ENCODE results near the gene RWDD4. TPM values are rescaled to one million over a fixed set of nuclear protein-coding genes. Genes with fewer than 3 reads are reported as not detected.

RWDD4 gene
- total and polyA plus RNA-seq, 9 of the 15 experiments (the other 6 are each of a cell fraction or from before 2014, with no cell fraction given) = 8.4 to 32.5 (median 24.2) TPM

GRCh38 chr4:183698909-183699308, 39.9 kb upstream of the RWDD4 start (continued):
- no peak for TF ChIP-seq HDAC3 (IDR thresholded peaks at IDR 0.05; ENCODE audit: borderline replicate concordance, partially characterized antibody)
- TF ChIP-seq NR0B1 (IDR thresholded peaks at IDR 0.05; ENCODE audit: partially characterized antibody) = no peak
- TF ChIP-seq ARID3B (CRISPR knock-in tag; IDR thresholded peaks at IDR 0.05; ENCODE audit: borderline replicate concordance) = no peak
- TF ChIP-seq U2AF2 (optimal IDR thresholded peaks at IDR 0.05; ENCODE audit: low read depth, low read length) = no peak
- TF ChIP-seq ZNF75A (CRISPR knock-in tag; IDR thresholded peaks at IDR 0.05) = no peak
- TF ChIP-seq NELFE (IDR thresholded peaks at IDR 0.05; ENCODE audit: insufficient read depth, insufficient read length) = no peak
- TF ChIP-seq SAFB2 (IDR thresholded peaks at IDR 0.05; ENCODE audit: borderline replicate concordance, low read depth, low read length, severe bottlenecking) = no peak
- no peak for TF ChIP-seq FOXJ2 (tag; IDR thresholded peaks at IDR 0.05)

GRCh38 chr4:183691897-183692296, 32.9 kb upstream of the RWDD4 start:
- DNase-seq (ENCODE audit: extremely low read depth in 1 of 4, low spot score in 3 of 4) (no peak), ATAC-seq (no peak), FAIRE-seq (no peak)
- TF ChIP-seq RBM25 (IDR thresholded peaks at IDR 0.05; ENCODE audit: low read depth, low read length, severe bottlenecking) = peak; percentile 81
- no peak for TF ChIP-seq POLR2AphosphoS5 (IDR thresholded peaks at IDR 0.05; ENCODE audit: control insufficient read depth, insufficient read depth, low read depth, low read length)
- no peak for TF ChIP-seq CHD4 (IDR thresholded peaks at IDR 0.05; ENCODE audit: insufficient read depth, insufficient replicate concordance, low read depth, low read length, poor library complexity, severe bottlenecking)
- no peak for TF ChIP-seq ZNF695 (CRISPR knock-in tag; IDR thresholded peaks at IDR 0.05)
- Histone ChIP-seq H3K4me1 (replicated peaks in 1 of 2; ENCODE audit: control insufficient read depth in 2 of 2, insufficient read depth in 2 of 2, low read length in 2 of 2) (no peaks in the 10 kb centered on the region), H3K4me2 (ENCODE audit: insufficient read depth, low read length) (no peak overlapping the region), H3K27me3 (ENCODE audit: control insufficient read depth in 2 of 2, insufficient read depth in 2 of 2, low read length in 2 of 2) (no peaks in the 10 kb centered on the region), H2AFZ (ENCODE audit: low read depth, low read length) (no peak overlapping the region), H3K36me3 (ENCODE audit: control insufficient read depth, insufficient read depth, low read length) (peaks cover 67% of the 10 kb centered on the region), H4K20me1 (replicated peaks; ENCODE audit: control insufficient read depth, insufficient read depth, low read length) (no peaks in the 10 kb centered on the region), H3K9me1 (ENCODE audit: control insufficient read depth, insufficient read depth, low read length) (no peaks in the 10 kb centered on the region), H3K79me2 (ENCODE audit: control insufficient read depth, insufficient read depth, low read length) (no peaks in the 10 kb centered on the region), H3K4me3 (no peak overlapping the region), H3K9ac (ENCODE audit: insufficient read depth in 1 of 2, low read depth in 2 of 2, low read length in 2 of 2) (no peak overlapping the region), H3K27ac (ENCODE audit: extremely low read depth, low read depth, low read length) (no peak overlapping the region), H3K9me3 (replicated peaks; ENCODE audit: control insufficient read depth, insufficient read depth, low read depth, low read length) (no peaks in the 10 kb centered on the region)
- no TSS peak for BruUV-seq (replicated peaks)
- in situ Hi-C loops (cut with MboI) (no loop called here), intact Hi-C loops (cut with micrococcal nuclease) (no loop called here)
- POLR2A ChIA-PET = no interaction called here
- CTCF ChIA-PET (ENCODE audit: low intra/inter-chr PET ratio) = no interaction called here
